ENCODE measurements around the gene OS9.

OS9 gene

GRCh38 chr12:57723630-57723962 lies 29.7 kb downstream of the OS9 start:
- no peak for DNase-seq

- peak; percentile 17 for DNase-seq
These were observed 30.3 kb downstream of the OS9 start for GRCh38 chr12:57724003-57724935.

GRCh38 chr12:57724936-57725740 lies 31.2 kb downstream of the OS9 start:
- no peak for DNase-seq

- DNase-seq = no peak
These were observed 31.9 kb downstream of the OS9 start for GRCh38 chr12:57725851-57726150.

- peak; percentile 91 for DNase-seq
These were observed 32.4 kb downstream of the OS9 start for GRCh38 chr12:57726151-57726883.

- DNase-seq = no peak
These were observed 33.2 kb downstream of the OS9 start for GRCh38 chr12:57726884-57727757.

GRCh38 chr12:57727758-57728395 lies 33.9 kb downstream of the OS9 start:
- no peak for DNase-seq

GRCh38 chr12:57729321-57729844 lies 35.5 kb downstream of the OS9 start:
- DNase-seq = no peak

GRCh38 chr12:57730336-57731067 lies 36.6 kb downstream of the OS9 start:
- DNase-seq = no peak

GRCh38 chr12:57731411-57732080 lies 37.6 kb downstream of the OS9 start:
- no peak for DNase-seq

- DNase-seq = no peak
These were observed 38.3 kb downstream of the OS9 start for GRCh38 chr12:57732270-57732669.

GRCh38 chr12:57732726-57733593 lies 39.0 kb downstream of the OS9 start:
- DNase-seq = no peak

GRCh38 chr12:57733928-57734327 lies 40.0 kb downstream of the OS9 start:
- DNase-seq = no peak

- no peak for DNase-seq
These were observed 40.7 kb downstream of the OS9 start for GRCh38 chr12:57734591-57734990.

- DNase-seq = no peak
These were observed 41.4 kb downstream of the OS9 start for GRCh38 chr12:57735198-57735855.

- peak; percentile 74 for DNase-seq
These were observed 42.2 kb downstream of the OS9 start for GRCh38 chr12:57735952-57736740.

- peak; percentile 21 for DNase-seq
These were observed 43.0 kb downstream of the OS9 start for GRCh38 chr12:57736741-57737466.

Measured in NCI-H146 (cell line).